Activated CD8-positive, alpha-beta memory T cell treated with anti-CD3 and anti-CD28 coated beads for 24 hours (primary cell): ENCODE results near the gene CCDC43.
A peak's percentile ranks its signal among the peaks of the same experiment; 100 is the strongest.
"Not testable (repeated sequence)": the region's sequence is repeated elsewhere in the genome, so short reads cannot be mapped to it uniquely, and the experiment has no call there.

Source experiments
- DNase-seq: peaks from one replicate; pipeline ENCODE4 v3.0.0-alpha.2; 2020

Gene CCDC43

DNA sequence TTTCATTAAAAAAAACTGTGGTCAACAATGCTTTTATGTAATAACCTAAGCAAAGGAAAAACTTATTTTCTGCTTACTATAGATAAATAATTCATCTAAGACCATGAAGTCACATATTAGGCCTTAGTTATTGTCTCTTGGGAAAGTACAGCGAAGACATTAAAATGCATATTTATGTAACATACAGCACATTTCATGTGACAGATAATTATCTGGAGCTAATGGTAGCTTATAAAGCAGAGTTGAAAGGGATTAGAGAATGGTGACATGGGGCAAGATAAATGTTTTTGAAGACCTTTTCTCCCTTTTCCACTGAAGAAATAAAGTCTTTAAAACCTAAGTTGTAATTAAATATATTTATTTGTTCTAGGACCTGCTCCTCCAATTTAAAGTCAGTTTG, 23.6 kb downstream of the CCDC43 start:
- no peak for DNase-seq

DNA sequence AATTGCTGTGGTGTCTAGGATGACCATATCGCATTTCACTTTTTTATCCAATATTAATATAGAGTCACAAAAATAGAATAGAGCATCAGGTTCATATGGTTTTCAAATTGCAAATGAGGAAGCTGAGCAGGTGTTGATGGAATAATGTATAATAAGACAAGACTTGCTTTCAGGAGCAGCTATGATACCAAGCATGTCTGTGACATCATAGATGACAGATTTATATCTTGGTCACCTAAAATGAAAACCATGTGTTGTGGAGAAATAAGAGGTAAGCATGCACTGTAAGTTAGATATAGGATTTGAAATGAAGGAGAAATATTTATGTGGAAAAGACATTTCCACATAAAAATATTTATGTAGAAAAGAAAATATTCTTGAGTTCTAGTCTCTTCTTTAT, 24.7 kb downstream of the CCDC43 start:
- DNase-seq = no peak

DNA sequence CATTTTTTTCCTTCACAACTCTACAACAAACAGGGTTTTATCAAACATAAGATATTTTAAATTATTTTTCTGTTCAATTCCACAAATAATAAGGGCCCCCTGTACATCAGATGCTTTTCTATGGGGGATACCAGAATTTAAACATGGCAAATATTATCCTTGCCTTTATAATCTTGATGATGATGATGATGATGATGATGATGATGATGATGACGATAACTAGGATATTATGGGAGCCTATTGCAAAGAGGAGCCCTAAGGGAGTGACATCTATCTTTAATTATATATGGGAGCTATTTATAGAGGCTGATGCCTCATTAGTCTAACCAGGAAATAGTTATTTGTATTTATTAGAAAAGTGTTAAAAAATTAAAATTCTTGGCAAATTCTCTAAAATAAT, 26.5 kb downstream of the CCDC43 start:
- DNase-seq = no peak

DNA sequence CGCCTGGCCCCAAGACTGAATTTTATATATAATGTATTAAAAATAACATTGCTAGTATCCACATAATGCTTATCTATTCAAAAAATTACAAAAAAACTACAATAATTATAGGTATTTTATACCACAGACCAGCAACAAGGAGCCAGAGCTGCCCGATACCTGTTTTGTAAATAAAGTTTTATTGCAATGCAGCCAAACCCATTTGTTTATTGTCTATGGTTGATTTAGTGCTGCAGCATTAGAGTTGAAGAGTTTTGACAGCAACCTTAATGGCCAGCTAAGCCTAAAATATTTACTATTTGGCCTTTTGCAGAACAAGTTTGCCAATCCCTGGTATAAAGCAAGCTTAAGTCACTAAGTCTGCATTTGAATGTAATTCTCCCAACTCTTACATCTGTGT, 27.7 kb downstream of the CCDC43 start:
- DNase-seq = no peak

DNA sequence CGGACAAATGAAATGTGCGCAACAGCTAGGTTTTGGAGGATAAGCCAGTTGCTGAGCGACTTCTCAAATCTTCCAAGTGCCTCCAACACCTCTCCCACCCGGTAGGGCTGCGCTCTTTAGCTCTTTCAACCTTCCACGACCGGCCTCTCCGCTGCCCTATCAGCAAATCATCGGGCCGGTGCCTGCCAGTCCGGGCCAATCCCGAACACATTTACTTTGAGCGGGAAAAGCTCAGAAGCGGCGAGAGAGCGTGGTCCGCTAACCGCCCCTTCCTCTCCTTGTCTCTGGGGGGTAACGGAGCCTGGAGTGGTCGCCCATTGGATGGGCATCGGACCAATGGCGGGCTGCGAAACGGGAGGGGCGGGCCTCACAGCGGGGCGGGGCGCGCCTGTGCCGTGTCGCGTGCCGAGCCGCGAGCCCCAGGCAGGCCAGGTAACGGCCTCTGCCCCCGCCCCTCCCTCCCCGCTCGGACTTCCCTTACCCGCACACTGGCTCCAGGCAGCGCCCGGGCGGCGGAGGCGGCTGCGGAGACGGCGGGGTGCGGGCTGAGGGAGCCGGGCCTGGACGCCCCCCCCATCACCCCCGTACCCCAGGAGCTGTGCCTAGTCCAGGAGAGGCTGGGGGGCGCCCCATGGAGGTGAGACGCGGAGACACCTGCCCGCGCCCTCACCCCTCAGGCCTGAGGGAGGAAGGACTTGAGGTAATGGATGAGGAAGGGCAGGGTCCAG, 33.4 kb downstream of the CCDC43 start, which contains the start of gene MEIOC:
TSS of gene MEIOC (plus strand) at position 486 of the 728 bp plus-strand sequence. CDS start at position 632, 146 bp downstream.
- DNase-seq = peak; percentile 79

DNA sequence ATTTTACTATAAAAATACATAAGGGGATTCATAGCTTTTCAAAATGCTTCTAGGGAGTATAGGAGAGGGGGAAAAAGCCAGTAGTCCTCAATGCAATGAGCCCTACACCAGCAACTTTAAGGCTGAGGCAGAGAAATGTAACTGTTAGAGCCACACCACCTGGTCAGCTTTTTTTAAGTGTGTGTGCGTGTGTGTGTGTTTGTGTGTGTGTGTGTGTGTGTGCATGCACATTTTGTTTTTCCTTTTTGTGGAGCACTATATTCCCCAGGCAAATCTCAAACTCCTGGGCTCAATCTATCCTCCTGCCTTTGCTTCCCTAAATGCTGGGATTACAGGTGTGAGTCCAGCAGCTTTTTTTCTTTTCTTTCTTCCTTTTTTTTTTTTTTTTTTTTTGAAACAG, 35.6 kb downstream of the CCDC43 start:
- no peak for DNase-seq

DNA sequence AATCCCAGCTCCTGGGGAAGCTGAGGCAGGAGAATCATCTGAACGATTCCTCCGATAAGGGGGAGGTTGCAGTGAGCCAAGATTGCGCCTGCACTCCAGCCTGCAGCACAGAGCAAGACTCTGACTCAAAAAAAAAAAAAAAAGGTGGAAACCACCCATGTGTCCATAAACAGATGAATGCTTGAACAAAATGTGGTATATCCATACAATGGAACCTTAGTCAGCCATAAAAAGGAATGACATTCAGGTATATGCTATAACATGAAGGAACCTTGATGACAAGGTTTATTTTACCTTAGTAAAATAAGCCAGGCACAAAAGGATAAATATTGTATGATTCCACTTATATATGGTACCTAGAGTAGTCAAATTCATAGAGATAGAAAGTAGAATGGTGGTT, 36.2 kb downstream of the CCDC43 start:
- no peak for DNase-seq

DNA sequence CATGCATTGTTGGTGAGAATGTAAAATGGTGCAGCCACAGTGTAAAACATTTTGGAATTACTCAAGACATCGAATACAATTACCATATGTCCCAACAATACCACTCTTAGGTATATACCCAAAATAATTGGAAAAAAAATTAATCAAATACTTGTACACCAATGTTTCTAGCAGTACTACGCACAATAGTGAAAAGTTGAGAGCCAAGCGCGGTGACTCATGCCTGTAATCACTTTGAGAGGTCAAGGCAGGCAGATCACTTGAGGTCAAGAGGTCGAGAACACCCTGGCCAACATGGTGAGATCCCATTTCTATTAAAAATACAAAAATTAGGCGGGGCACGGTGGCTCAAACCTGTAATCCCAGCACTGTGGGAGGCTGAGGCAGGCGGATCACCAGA, 36.8 kb downstream of the CCDC43 start:
- DNase-seq = no peak

DNA sequence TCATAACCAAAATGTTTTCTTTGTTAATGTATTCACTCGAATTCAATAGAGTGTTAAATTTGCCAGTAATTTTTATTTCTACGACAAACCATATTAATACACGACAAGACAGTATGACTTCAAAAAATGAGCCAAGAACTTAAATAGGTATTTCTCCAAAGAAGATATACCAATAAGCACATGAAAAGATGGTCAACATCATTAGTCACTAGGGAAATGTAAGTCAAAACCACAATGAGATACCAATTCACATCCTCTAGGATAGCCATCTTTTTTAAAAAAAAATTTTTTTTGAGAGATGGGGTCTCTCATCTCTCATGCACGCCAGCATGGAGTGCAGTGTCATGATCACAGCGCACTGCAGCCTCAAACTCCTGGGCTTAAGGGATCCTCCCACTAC, 38.3 kb downstream of the CCDC43 start:
- no peak for DNase-seq

DNA sequence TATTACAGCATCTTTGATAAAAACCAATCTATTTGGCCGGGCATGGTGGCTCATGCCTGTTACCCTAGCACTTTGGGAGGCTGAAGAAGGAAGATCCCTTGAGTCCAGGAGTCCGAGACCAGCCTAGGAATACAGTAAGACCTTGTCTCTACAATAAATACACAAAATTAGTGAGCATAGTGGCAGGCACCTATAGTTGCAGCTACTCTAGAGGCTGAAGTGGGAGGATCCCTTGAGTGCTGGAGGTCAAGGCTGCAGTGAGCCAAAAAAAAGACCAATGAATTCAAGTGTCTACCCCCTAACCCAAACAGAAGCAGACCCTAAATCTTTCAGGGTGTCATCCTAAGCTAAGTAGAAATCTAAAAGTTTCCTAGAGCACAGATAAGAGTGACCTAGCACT, 40.6 kb downstream of the CCDC43 start:
- DNase-seq = no peak

DNA sequence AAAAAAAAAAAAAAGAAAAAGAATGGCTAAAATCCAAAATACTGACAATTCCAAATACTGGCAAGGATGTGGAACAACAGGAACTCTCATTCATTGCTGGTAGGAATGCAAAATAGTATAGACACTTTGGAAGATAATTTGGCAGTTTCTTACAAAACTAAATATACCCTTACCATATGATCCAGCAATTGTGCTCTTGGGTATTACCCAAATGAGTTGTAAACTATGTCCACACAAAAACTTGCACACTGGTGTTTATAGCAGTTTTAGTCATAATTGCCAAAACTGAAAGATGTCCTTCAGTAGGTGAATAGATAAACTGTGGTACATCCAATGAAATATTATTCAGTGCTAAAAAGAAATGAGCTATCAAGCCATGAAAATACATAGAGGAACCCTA, 41.8 kb downstream of the CCDC43 start:
- DNase-seq = no peak

DNA sequence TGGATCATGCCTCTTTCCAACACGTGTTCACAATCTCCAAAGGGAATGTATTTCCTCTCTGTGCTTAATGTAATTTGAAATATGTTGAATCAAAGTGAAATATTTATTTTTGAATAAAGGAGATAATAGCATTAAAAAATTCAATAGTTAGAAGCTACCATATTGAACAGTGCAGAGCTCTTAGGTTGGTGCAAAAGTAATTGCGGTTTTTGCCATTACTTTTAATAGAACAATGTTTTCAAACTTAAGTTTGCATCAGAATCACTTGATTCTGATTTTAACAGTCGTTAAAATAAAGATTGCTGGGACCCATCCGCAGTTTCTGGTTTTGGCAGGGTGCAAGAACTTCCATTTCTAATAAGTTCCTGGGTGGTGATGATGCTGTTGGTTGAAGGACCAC, 43.3 kb downstream of the CCDC43 start:
- DNase-seq = no peak

DNA sequence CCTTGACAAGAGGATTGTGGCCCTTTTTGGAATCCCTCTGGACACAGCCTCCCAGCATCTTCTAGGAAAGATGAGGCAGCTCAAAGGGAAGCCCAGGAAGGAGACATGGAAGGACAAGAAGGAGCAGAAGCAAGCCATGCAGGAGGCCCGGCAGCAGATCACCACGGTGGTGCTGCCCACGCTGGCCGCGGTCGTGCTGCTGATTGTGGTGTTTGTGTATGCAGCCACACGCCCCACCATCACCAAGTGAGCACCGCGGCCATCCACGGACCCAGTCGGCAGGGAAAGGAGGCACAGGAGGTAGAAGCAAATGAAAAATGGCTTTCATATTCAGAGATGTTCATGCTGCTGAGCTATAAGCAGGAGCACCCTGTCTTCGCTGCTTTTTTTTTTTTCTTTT, 44.2 kb downstream of the CCDC43 start:
- DNase-seq = no peak

DNA sequence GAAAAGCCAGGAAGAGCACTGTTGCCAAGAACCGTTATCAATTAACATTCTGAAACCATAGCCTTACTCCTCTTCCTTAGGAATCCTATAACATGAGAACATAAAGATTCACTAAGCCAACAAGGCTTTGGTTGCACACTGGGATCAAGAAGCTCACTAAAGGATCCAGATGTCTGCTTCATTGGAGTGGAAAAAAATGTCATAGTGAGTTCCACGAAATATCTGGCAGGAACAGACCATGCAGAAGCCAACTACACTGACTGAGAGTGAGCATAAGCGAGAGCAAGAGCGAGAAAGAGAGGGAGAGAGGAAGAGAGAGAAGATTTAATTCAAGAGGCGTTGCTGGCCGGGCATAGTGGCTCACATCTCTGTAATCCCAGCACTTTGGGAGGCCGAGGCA, 46.7 kb downstream of the CCDC43 start:
- no peak for DNase-seq

DNA sequence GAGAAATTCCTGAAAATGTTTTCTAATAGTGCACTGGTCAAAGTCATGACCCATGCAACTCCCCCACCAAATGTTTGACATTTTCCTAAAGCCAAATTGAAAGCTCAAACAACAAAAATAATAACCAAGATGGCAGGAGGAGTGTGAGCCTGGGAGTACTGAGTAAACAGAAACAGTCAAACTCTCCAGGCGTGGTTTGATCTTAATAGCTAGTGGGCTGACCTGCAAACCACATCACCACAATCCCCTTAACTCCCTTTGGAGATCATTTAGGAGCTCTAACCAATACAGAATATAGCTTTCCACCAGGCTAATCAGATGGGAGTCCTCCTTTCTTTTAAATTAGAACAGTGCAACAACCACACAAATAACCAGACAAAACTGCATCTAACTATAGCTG, 52.5 kb downstream of the CCDC43 start:
- DNase-seq = no peak

DNA sequence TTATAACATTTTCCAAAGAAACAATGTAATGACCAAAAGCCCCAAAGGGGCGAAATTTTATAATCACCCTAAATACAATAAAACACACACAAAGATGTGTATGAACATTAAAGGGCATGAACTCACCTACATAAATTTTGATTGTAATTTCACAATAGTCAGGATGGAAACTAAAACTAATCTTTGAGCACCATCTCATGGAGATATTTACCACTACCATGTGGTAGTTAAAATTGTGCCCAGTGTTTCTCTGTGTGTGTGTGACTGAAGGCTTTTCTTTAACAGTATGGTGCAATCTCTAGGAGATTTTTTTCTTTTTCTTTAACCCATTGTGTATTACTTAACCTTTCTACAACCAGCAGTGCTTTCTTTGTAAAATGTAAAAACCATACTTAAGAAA, 53.0 kb downstream of the CCDC43 start:
- no peak for DNase-seq

DNA sequence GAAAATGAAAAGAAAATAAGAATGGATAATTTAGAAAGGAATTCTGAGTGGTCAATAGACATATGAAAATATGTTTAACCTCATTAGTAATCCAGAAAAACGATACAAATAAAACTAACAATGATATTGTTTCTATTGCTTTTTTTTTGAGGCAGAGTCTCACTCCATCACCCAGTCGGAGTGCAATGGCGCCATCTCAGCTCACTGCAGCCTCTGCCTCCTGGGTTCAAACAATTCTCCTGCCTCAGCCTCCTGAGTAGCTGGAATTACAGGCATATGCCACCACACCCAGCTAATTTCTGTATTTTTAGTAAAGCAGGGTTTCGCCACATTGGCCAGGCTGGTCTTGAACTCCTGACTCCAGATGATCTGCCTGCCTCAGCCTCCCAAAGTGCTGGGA, 55.2 kb downstream of the CCDC43 start:
- not testable (repeated sequence) for DNase-seq

DNA sequence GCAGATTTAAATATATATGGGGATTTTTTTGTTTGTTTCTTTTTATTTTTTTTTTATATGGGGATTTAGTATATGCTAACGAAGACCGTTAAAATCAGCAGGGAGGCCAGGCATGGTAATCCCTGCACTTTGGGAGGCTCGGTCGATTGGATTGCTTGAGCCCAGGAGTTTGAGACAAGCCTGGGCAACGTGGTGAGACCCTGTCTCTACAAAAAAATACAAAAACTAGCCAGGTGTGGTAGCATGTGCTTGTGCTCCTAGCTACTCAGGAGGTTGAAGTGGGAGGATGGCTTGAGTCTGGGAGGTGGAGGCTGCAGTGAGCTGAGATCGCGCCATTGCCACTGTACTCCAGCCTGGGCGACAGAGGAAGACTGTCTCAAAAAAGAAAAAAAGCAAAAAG, 55.6 kb downstream of the CCDC43 start:
- no peak for DNase-seq

DNA sequence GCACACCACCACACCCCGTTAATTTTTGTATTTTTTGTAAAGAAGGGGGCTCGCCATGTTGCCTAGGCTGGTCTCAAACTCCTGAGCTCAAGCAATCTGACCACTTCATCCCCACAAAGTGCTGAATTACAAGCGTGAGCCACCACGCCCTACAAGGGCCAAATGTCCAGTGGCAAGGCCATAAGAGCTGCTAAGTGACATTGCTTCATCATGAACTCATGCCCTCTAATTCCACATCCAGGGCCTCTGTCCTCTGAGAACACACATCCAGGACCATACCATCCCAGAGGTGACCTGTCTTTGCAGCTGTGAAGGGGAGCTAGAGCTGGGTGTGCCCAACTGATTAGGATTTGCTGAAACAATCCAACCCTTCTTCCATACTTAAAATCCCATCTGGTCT, 58.9 kb downstream of the CCDC43 start:
- DNase-seq = no peak

DNA sequence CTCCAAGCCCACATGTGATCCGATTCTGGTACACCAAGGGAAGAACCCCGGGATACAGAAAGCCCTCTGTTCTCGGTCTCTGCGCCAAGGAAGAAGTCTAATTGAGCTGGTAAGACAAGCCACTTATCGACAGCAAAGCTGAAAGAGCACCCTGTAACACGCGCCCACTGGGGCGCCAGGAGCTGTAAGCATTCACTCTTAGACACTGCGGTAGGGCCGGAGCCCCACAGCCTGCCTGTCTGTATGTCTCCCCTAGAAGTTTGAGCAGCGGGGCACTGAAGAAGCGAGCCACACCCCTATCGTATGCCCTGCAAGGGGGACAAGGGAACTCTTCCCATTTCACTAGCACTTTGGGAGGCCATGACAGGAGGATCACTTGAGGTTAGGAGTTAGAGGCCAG, 60.3 kb downstream of the CCDC43 start:
- no peak for DNase-seq

DNA sequence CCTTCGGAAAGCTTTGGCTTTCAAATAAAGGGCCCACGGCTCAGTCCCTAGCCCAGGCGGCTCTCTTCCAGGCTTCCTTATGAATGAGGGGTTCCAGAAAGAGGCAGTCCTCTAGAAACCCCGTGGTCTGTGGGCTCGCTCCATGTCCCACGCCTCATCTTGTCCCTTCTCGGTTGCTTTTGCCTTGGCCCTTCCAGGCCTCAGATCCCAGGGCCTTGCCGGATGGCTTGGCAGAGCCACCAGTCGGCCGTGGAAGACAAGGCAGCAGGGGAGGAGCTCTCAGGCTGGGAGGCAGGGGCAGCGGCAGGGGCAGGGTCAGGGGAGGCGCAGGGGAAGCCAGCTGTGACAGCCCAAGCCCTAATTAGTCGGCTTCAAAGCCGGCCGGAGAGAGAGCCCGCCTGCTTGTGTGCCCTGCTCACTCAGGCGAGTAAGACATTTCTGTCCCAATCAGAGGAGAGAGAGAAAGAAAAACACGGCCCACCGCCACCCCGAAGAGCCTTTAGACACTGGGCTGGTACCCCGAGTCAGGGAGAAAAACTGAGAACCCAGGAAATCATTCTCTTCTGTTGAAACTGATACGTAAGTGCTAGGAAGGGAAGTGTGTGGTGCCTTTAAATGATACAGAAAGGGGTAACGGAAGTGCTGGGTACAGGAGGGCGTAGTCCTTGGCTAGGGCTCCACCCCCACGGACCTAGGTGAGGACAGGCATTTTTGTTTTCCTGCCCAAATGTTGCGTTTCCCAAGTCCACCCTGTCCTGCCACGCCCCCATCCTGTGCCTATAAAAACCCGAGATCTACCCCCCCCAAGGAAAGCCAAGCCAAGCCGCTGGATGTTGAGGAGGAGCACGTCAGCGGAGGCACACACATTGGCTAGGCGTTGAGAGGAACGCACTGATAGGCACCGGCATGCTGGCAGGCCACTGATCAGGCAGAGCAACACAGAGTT, 61.1 kb downstream of the CCDC43 start:
- DNase-seq = no peak

DNA sequence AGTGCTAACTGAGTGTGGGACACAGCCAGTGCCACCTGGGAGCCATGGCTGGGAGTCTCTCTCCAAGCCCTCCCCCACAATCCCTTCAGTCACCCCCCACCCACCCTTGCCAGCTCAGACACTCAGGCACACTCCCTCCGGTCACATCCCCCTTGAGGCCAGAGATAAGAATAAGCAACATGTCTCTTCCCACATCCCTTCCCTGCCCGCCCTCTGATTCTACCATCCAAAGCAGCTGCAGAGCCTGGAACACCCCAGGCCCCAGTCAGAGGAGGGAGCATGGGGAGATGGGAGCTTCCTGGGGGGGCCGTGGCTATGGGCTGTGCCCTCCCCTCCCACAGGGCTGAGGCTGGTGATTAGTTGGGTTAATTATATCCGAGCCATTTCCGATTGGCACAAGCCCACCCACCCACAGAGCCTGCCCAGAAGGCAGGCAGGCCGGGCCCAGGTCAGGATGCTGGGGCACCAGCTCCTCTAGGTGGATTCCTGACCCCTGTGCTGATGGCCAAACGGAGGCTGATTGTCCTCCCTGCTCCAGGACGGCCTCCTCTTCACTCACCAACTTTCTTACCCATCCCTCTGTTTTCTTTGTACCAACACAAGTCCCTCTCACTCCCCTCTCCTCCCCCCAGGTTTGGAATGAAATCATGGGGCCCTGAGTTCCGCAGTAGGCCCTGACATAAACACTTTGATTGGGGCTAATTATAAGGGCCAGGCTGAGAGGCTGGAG, 61.9 kb downstream of the CCDC43 start:
- DNase-seq = no peak
